Colonic mucosa (tissue), 4 donors: ENCODE results near the gene HERPUD1. TPM values are rescaled to one million over a fixed set of nuclear protein-coding genes. Genes with fewer than 3 reads are reported as not detected.

Source experiments
- DNase-seq: peaks from one replicate; pipeline ENCODE4 v3.0.0-alpha.2; 2020
- H3K27ac ChIP-seq: fragments of 200-600 bp; one replicate; pipeline ENCODE4 v1.8.0; 2021
- H3K27me3 ChIP-seq: fragments of 200-600 bp; one replicate; pipeline ENCODE4 v1.8.0; 2021
- H3K36me3 ChIP-seq: fragments of 200-600 bp; one replicate; pipeline ENCODE4 v1.8.0; 2021
- H3K4me1 ChIP-seq: fragments of 200-600 bp; one replicate; pipeline ENCODE4 v1.8.0; 2021; ENCODE audit warnings: mild to moderate bottlenecking
- H3K4me3 ChIP-seq: fragments of 200-600 bp; one replicate; pipeline ENCODE4 v1.8.0; 2021
- H3K9ac ChIP-seq, 2 donors: one replicate each; pipeline ENCODE4 v1.7.0; 2013; ENCODE audit warnings: control low read depth in 2 of 2, low read depth in 2 of 2, low read length in 2 of 2
- H3K9me3 ChIP-seq: fragments of 200-600 bp; one replicate; pipeline ENCODE4 v1.8.0; 2021
- CTCF ChIP-seq: fragments of 200-600 bp; IDR thresholded peaks from one replicate; pipeline ENCODE4 v1.8.0; 2022; ENCODE audit warnings: antibody characterized with exemption, mild to moderate bottlenecking
- intact Hi-C: fragments of 100-400 bp; cut with DNase I; formaldehyde crosslinking; loops from one replicate; pipeline ENCODE4 v1.14.1; 2022
- microRNA-seq: library from miRNA; unstranded; fragments of <30 nt; microRNA quantifications from one replicate; pipeline ENCODE4, GENCODE V29; 2019
- total RNA-seq, 2 donors: library from RNA; stranded (reverse); fragmentation: NEBNext Ultra II Directional in 1 of 2; extraction: Animal tissue kit (Norgen Biotek cat#: 25700) in 1 of 2; gene quantifications; one replicate each; pipeline ENCODE4 v1.2.1, GENCODE V29; 2021
- donor health status: healthy.
- donor health status: DM: no; HTN: no; CAD: no.
- donor health status: DM: no; HTN: no; CAD: no.

HERPUD1 gene
- total RNA-seq, 2 donors from 2014 or later: 130 to 194 TPM

GRCh38 chr16:56994311-56994710, 62.4 kb downstream of the HERPUD1 start:
- H3K36me3 ChIP-seq: no peaks in the 10 kb centered on the region
- H3K27me3 ChIP-seq: no peaks in the 10 kb centered on the region
- H3K4me3 ChIP-seq: no peak overlapping the region
- no peak overlapping the region for H3K9ac ChIP-seq
- H3K4me1 ChIP-seq: peaks cover 10% of the 10 kb centered on the region
- H3K9me3 ChIP-seq: no peaks in the 10 kb centered on the region
- intact Hi-C loops: no loop called here
- DNase-seq: no peak
- no peak for TF ChIP-seq CTCF
- no peak overlapping the region for H3K27ac ChIP-seq

Small RNA genes lying within 50 kb of the gene (microRNA-seq; reads per million reads assigned to microRNA genes)
- gene MIR6863: not detected

Other genes starting within 250 kb of the HERPUD1 start
- 100 to 1,000 TPM; 112 to 149 TPM for gene MT1X, start 249.7 kb upstream of the HERPUD1 start, total RNA-seq
- 10 to 100 TPM; 33.0 to 79.2 TPM for gene NUP93, start 202.0 kb upstream of the HERPUD1 start, total RNA-seq
- not detected for gene SLC12A3, start 66.9 kb upstream of the HERPUD1 start, total RNA-seq
- not detected for gene CETP, start 29.8 kb downstream of the HERPUD1 start, total RNA-seq
- 10 to 100 TPM; 78.1 to 79.7 TPM for gene NLRC5, start 57.4 kb downstream of the HERPUD1 start, total RNA-seq
- gene CPNE2, start 160.4 kb downstream of the HERPUD1 start, total RNA-seq: 10 to 100 TPM; 38.6 to 53.3 TPM